HG02763 (cell line): ENCODE results near the gene FAM219A.

Experiments
- ATAC-seq: cut with Tn5 transposase; IDR thresholded peaks from one replicate; pipeline ENCODE4 v1.9.1; 2021; ENCODE audit warnings: mild to moderate bottlenecking, moderate library complexity; ENCODE audit not compliant: unreplicated experiment

Gene FAM219A

DNA sequence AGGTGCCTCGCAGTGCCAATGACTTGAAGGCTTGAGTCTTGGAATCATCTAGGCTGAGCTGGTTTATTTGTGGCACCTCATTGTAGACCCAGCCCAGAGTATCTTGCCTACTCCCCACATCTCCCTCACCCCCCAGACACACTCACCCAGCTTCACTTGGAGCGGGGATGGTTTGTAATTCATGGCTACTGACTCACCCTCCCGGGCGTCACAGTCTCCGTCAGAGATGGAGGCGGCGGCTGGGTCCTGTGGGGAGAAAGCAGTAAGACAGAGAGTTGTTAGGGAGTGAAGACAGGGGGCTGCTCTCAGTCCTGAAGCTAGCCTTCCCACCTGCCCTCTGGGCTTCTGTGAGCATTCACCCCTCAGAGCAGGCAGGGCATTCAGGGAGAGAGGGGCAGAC, 52.7 kb downstream of the FAM219A start:
- no peak for ATAC-seq

- no peak for ATAC-seq
Observed at GRCh38 chr9:34403554-34404380, 54.6 kb downstream of the FAM219A start.

- no peak for ATAC-seq
Observed at GRCh38 chr9:34400686-34401602, 57.4 kb downstream of the FAM219A start.

- ATAC-seq: no peak
Observed at GRCh38 chr9:34400275-34400674, 58.1 kb downstream of the FAM219A start.

- no peak for ATAC-seq
Observed at GRCh38 chr9:34399729-34400128, 58.6 kb downstream of the FAM219A start.

DNA sequence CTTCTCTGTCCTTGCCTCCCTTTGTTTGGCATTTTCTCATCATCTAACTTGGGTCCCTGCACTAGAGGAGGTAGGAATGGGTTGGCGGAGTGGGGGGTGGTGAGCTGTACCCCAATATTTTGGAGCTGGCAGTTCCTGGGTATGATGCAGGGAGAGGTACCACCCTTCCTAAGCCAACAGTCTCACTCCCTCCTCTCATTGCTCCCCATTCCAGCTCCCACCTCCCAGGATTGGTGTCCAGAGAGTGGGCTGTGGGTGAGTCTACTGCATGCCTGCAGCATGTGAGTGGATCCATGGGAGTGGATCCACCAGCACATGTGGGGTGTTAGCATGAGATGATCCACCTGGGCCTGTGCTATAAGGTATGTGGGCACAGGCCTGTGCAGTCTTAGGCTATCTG, 59.5 kb downstream of the FAM219A start:
- ATAC-seq: no peak

GRCh38 chr9:34396276-34397214, 61.8 kb downstream of the FAM219A start:
- ATAC-seq: no peak

GRCh38 chr9:34392511-34392910, 65.9 kb downstream of the FAM219A start:
- ATAC-seq: no peak

DNA sequence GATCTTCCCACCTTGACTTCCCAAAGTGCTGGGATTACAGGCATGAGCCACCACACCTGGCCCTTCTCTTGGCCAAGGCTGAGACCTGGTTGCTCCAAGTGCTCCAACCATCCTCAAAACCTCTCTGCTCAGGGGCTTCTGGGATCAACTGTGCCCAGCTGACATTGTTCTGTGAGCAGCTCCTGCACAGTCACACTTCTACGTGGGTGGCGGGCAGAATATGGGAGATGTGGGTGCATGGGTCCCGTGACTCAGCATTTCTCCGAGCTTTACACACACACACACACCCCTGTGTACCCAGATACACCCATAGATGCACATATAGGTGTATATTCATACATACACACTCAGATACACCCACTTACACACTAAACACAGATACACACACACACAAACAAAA, 71.1 kb downstream of the FAM219A start:
- ATAC-seq: no peak

GRCh38 chr9:34386656-34387055, 71.7 kb downstream of the FAM219A start:
- ATAC-seq: no peak

DNA sequence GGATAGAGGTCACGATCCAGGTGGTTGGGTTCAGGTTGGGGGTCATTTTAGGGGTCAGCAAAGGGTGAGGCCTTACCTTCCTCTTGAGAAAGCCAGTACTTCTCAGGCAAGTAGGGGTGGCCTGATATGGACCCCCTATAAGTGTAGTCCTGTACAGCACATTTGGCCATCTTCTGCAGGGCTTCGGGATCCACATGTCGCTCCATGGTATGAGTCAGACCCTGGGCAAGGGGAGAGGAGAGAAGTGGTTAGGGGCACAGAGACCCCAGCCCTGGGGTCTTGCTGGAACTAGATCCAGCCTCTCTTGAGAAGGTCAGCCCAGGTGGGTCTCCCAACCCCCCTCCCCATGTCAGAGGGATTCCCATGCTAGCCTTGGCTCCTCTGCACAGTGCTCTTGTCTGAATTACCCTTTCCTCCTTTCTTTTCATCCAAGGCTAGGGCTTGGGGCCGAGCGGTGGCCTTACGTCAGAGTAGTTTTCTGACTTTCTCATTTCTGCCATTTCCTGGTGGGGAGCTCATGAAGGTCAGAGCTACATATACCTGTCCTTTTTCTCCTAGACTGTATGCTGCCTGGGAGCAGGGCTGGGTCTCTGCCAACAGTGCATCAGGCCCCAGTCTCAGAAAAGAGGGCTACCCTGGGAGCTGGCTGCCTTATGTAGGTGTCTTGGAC, 72.7 kb downstream of the FAM219A start:
- ATAC-seq: no peak

GRCh38 chr9:34384368-34385165, 73.8 kb downstream of the FAM219A start:
- ATAC-seq: no peak

- no peak for ATAC-seq
Observed at GRCh38 chr9:34383904-34384303, 74.5 kb downstream of the FAM219A start.

GRCh38 chr9:34382879-34383278, 75.5 kb downstream of the FAM219A start:
- ATAC-seq: no peak

- ATAC-seq: no peak
Observed at GRCh38 chr9:34382054-34382453, 76.3 kb downstream of the FAM219A start.

DNA sequence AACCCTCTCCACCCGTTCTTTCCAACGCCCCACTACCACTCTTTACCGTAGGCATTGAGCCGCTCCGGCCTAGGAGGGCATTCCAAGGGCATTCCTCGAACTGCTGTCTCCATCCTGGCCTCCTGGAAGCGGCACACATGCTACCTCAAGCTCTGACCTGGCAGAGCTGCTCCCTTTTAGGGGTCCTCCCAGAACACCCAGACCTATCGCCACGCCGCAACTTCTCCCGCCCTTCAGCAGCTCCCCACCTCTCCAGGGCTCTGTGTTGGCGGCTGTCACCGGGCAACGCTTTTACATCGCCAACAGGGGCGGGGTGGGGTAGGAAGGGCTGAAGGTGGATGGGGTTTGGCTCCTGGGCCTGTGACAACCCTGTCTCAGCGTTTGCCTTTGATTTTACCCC, 77.0 kb downstream of the FAM219A start:
- no peak for ATAC-seq

DNA sequence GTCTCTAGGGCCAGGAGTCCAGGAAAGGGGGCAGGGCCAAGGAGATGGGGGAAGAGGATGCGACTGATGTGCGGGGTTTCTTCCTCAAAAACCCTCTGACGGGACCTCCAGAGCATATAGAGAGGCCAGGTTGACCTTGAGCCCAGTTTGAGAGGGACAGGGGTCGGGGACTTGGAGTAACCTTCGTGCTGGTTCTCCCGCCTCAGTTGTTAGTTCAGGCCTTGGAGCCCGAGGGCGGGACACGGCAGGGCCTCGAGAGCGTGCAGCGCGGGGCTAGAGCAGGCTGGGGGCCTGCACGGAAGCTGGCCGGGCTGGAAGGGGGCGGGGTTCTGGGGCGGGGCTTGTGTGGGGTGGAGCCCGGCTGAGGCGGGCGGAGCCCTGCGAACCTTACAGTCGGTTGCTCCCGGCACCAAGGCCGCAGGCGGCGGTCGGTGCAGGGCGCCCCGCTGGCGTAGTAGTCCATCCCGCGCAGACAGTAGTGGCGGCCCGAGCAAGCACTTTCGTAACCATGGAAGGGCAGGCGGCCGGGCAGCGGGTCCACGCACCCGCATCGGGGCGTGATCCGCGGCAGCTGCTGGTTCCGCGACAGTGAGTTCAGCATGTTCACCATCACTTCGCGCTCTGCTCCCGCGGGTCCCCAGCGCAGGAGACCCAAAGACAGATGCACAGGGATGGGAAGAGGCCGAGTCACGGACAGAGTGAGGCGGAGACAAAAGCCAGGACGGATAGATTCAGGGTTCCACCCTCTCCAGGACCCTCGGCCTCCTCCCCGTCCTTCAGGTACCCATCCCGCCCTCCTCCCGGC, 77.7 kb downstream of the FAM219A start:
- no peak for ATAC-seq

DNA sequence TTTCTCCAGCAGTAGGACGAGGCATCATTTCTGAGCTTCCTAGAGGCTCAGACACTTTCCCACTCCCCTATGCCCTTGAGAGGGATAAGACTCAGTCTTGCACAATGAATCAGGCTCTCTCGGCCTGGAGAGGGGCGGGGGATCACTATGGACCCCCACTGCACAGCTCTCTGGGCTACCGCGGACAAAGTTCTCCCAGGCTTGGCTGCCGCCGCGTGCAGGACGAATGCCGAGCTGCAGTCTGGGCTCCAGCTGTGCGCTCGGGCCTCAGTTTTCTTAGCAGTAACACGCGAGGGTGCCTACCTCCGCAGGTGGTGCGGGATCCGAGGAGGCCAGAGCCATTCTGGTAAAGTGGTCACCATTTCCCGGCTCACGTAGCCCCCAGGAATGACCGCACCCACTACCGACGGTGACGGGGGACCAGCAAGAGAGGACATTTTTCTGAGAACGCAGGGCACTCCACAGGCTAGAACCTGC, 78.3 kb downstream of the FAM219A start:
- no peak for ATAC-seq
